Lower lobe of right lung (tissue), 2 donors: ENCODE data around the gene SLC4A7. TPM values are rescaled to one million over a fixed set of nuclear protein-coding genes. Genes with fewer than 3 reads are reported as not detected.
"Not testable (repeated sequence)": the region's sequence is repeated elsewhere in the genome, so short reads cannot be mapped to it uniquely, and the experiment has no call there.

Experiments used
- ATAC-seq, 2 donors: fragments of 200-7000 bp; cut with Tn5 transposase; one replicate each; pipeline ENCODE4 v1.9.1; 2020 to 2022; ENCODE audit warnings: mild to moderate bottlenecking in 2 of 2, moderate library complexity in 2 of 2
- DNase-seq: peaks from one replicate; pipeline ENCODE4 v3.0.0-alpha.2; 2020
- H3K27ac ChIP-seq: fragments of 200-600 bp; one replicate; pipeline ENCODE4 v1.8.0; 2022
- H3K27me3 ChIP-seq: fragments of 200-600 bp; one replicate; pipeline ENCODE4 v1.8.0; 2022; ENCODE audit warnings: low read depth
- H3K36me3 ChIP-seq: fragments of 200-600 bp; one replicate; pipeline ENCODE4 v1.8.0; 2022; ENCODE audit warnings: mild to moderate bottlenecking
- H3K4me1 ChIP-seq: fragments of 200-600 bp; one replicate; pipeline ENCODE4 v1.8.0; 2022
- H3K4me3 ChIP-seq: fragments of 200-600 bp; one replicate; pipeline ENCODE4 v1.8.0; 2022; ENCODE audit warnings: mild to moderate bottlenecking
- H3K9me3 ChIP-seq: fragments of 200-600 bp; one replicate; pipeline ENCODE4 v1.8.0; 2022
- CTCF ChIP-seq: fragments of 200-600 bp; IDR thresholded peaks from one replicate; pipeline ENCODE4 v1.8.0; 2022; ENCODE audit warnings: antibody characterized with exemption, mild to moderate bottlenecking
- intact Hi-C: fragments of 100-400 bp; cut with DNase I; formaldehyde crosslinking; loops from one replicate; pipeline ENCODE4 v1.11.0; 2022
- total RNA-seq: library from RNA; stranded (reverse); fragmentation: NEBNext Ultra II Directional; extraction: Animal tissue kit (Norgen Biotek cat#: 25700); gene quantifications from one replicate; pipeline ENCODE4 v1.2.1, GENCODE V29; 2021
- donor health status: DM: no; HTN: yes; CAD: no; lungs with severe emphysema.

Gene SLC4A7
- total RNA-seq, 1 donor from 2014 or later = 17.2 TPM

DNA sequence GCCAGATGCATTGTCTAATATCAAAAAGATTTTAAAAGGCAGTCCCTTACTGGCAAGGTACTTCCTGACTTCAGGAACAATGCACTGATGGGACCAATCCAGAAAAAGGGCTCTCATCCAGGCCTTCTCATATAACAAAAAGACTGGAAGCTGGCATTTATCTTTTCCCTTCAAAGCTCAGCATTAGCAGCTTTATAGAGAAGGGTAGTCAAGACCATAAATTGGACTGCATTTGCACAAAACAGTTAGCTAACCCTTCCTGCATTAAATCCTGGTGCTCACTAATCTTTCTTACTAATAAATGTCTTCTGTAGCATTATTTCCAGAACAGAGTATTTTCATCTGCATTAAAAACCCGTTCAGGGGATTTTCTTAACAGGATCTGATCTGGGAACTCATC, 69.0 kb downstream of the SLC4A7 start:
- TF ChIP-seq CTCF = no peak
- H3K4me1 ChIP-seq = no peaks in the 10 kb centered on the region
- no peaks in the 10 kb centered on the region for H3K9me3 ChIP-seq
- H3K27ac ChIP-seq = no peak overlapping the region
- H3K27me3 ChIP-seq = no peaks in the 10 kb centered on the region
- ATAC-seq (no peak), DNase-seq (no peak)
- no peak overlapping the region for H3K4me3 ChIP-seq
- intact Hi-C loops = no loop called here
- peaks cover 30% of the 10 kb centered on the region for H3K36me3 ChIP-seq

DNA sequence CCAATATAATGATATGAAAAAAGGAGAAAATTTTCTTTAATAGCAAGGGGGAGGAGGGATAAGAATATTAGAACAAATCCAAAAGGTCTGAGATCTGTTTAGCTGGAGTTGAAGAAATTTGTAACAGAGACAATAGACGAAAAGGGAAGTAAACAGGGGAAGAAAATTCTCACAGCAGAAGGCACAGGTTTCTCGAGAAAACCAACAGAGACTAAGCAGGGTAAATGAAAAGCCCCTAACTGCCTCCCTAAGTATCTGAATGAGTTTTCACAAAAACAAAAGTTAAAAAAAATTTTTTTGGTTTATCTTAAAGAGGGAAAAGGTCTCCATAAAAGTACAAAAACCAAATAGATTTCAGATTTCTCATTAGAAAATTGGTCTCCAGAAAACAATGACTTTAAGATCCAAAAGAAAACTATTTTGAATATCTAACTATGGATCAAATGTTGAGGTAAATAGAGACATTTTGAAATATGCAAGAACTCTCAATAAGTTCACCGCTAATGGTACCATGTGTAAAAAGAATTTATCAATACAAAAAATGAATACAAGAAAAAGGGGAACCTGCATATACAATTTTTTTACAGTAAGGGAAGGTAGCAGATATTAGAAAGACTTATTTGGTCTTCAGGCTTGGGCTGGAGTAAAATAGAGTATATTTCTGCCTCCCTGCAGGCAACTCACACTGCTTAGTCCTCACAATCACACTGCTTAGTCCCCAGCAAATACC, 91.1 kb downstream of the SLC4A7 start:
- DNase-seq (no peak), ATAC-seq (no peak)
- H3K4me3 ChIP-seq = no peak overlapping the region
- H3K27me3 ChIP-seq = no peaks in the 10 kb centered on the region
- H3K36me3 ChIP-seq = peaks cover 32% of the 10 kb centered on the region
- intact Hi-C loops = no loop called here
- H3K27ac ChIP-seq = no peak overlapping the region
- H3K9me3 ChIP-seq = no peaks in the 10 kb centered on the region
- TF ChIP-seq CTCF = no peak
- no peaks in the 10 kb centered on the region for H3K4me1 ChIP-seq

DNA sequence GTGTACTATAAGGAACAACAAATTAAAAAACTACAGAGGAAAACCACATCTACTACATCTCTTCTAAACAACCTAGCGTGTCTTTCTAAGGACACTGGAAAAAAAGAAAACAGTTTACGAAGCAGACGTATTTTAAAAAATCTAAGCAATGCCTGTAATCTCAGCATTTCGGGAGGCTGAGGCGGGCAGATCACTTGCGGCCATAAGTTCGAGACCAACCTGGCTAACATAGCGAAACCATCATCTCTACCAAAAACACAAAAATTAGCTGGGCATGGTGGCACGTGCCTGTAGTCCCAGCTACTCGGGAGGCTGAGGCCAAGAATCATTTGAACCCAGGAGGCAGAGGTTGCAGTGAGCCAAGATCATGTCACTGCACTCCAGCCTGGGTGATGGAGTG, 91.8 kb downstream of the SLC4A7 start:
- intact Hi-C loops, ATAC-seq: not testable (repeated sequence)

DNA sequence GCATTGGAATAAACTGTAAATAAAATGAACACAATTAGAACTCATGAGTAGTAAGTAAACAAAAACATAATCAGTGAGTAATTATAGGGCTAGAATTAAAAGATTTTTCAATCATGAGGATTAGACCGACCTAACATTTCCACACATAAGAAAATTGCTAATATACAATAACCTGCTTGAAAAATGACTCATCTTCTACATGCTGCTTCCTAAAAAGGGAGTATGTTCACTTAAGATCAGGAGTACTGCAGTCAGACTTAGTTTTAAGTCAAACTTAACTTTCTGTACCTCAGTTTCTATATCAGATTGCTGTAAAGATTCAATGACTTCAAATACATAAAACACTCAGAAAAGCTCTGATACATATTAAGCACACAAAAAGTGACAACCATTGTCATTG, 92.4 kb downstream of the SLC4A7 start:
- H3K27ac ChIP-seq = no peak overlapping the region
- ATAC-seq = no peak
- no peak for TF ChIP-seq CTCF
- no peaks in the 10 kb centered on the region for H3K9me3 ChIP-seq
- H3K4me1 ChIP-seq = no peaks in the 10 kb centered on the region
- H3K4me3 ChIP-seq = no peak overlapping the region
- intact Hi-C loops = no loop called here
- DNase-seq = no peak
- H3K36me3 ChIP-seq = peaks cover 23% of the 10 kb centered on the region
- no peaks in the 10 kb centered on the region for H3K27me3 ChIP-seq

More for the DNA sequence above, 91.8 kb downstream of the SLC4A7 start:
- not testable (repeated sequence) for H3K27ac ChIP-seq, H3K4me3 ChIP-seq, H3K27me3 ChIP-seq, H3K4me1 ChIP-seq, H3K9me3 ChIP-seq, DNase-seq
- H3K36me3 ChIP-seq = peaks cover 25% of the 10 kb centered on the region

GRCh38 chr3:27387625-27388024, 96.6 kb downstream of the SLC4A7 start:
- no peak for TF ChIP-seq CTCF
- Histone ChIP-seq H3K27me3 (no peaks in the 10 kb centered on the region), H3K4me1 (no peaks in the 10 kb centered on the region), H3K9me3 (no peaks in the 10 kb centered on the region), H3K27ac (no peak overlapping the region), H3K4me3 (no peak overlapping the region), H3K36me3 (peaks cover 47% of the 10 kb centered on the region)
- intact Hi-C loops = no loop called here
- DNase-seq = no peak
- ATAC-seq = no peak

- intact Hi-C loops = no loop called here
- no peaks in the 10 kb centered on the region for H3K4me1 ChIP-seq
- no peaks in the 10 kb centered on the region for H3K27me3 ChIP-seq
- no peak overlapping the region for H3K4me3 ChIP-seq
- TF ChIP-seq CTCF = no peak
- H3K36me3 ChIP-seq = peaks cover 47% of the 10 kb centered on the region
- no peak overlapping the region for H3K27ac ChIP-seq
- no peaks in the 10 kb centered on the region for H3K9me3 ChIP-seq
- DNase-seq (no peak), ATAC-seq (no peak)
Observed at GRCh38 chr3:27385504-27385903, 98.7 kb downstream of the SLC4A7 start.
